AG04450 (cell line): ENCODE data around the gene LRRC30. TPM values are rescaled to one million over a fixed set of nuclear protein-coding genes. Genes with fewer than 3 reads are reported as not detected.

Experiments used
- CTCF ChIA-PET: fragments of 300-600, 350-600 bp; formaldehyde crosslinking; extraction: SDS; loops from one replicate; lab custom pipeline; 2022; ENCODE audit warnings: antibody characterized with exemption, inconsistent platforms; lab: Charles Lee
- POLR2A ChIA-PET: fragments of 350-600 bp; formaldehyde crosslinking; extraction: SDS; loops from one replicate; lab custom pipeline; 2021; ENCODE audit warnings: antibody characterized with exemption, inconsistent platforms; lab: Yijun Ruan, JAX
- DNase-seq: peaks from one replicate; pipeline ENCODE4 v3.0.0-alpha.2; 2011; ENCODE audit warnings: low read depth, low spot score
- H3K27ac ChIP-seq: one replicate; pipeline ENCODE4 v1.5.1; 2012; ENCODE audit warnings: low read depth, low read length, control low read depth
- H3K27me3 ChIP-seq: one replicate; pipeline ENCODE4 v1.6.0; 2012; ENCODE audit warnings: low read length; ENCODE audit not compliant: control insufficient read depth, insufficient read depth
- H3K4me3 ChIP-seq: 2 replicates; pipeline ENCODE4 v1.5.1; 2011; ENCODE audit warnings: mild to moderate bottlenecking, low read depth, low read length, control low read depth
- H3K9me3 ChIP-seq: 2 replicates; pipeline ENCODE4 v1.5.1; 2012; ENCODE audit warnings: low read length; ENCODE audit not compliant: control insufficient read depth, insufficient read depth
- CTCF ChIP-seq: IDR thresholded peaks from 2 replicates; pipeline ENCODE4 v1.5.1; 2011; ENCODE audit warnings: low read depth, low read length, control low read depth, inconsistent platforms
- polyA plus RNA-seq: library from polyadenylated mRNA; depleted of rRNA; stranded (reverse); fragments of >200 nt; gene quantifications from 2 replicates; pipeline ENCODE4 v1.2.3, GENCODE V29; 2011

LRRC30 gene
- polyA plus RNA-seq, 1 experiment = not detected

GRCh38 chr18:7205346-7205745 is 25.5 kb upstream of the LRRC30 start:
- Histone ChIP-seq H3K9me3 (no peaks in the 10 kb centered on the region), H3K4me3 (no peak overlapping the region), H3K27ac (no peak overlapping the region), H3K27me3 (no peaks in the 10 kb centered on the region)
- TF ChIP-seq CTCF = no peak
- CTCF ChIA-PET = no interaction called here
- POLR2A ChIA-PET = no interaction called here
- no peak for DNase-seq

- ChIA-PET POLR2A (no interaction called here), CTCF (no interaction called here)
- Histone ChIP-seq H3K9me3 (no peaks in the 10 kb centered on the region), H3K27me3 (no peaks in the 10 kb centered on the region), H3K27ac (no peak overlapping the region), H3K4me3 (no peak overlapping the region)
- TF ChIP-seq CTCF = no peak
- no peak for DNase-seq
Observed at GRCh38 chr18:7206217-7206616, 24.7 kb upstream of the LRRC30 start.

GRCh38 chr18:7207366-7207915 is 23.4 kb upstream of the LRRC30 start:
- TF ChIP-seq CTCF = no peak
- POLR2A ChIA-PET = no interaction called here
- H3K27me3 ChIP-seq = no peaks in the 10 kb centered on the region
- DNase-seq = no peak
- CTCF ChIA-PET = no interaction called here
- no peak overlapping the region for H3K4me3 ChIP-seq
- H3K9me3 ChIP-seq = no peaks in the 10 kb centered on the region
- no peak overlapping the region for H3K27ac ChIP-seq

GRCh38 chr18:7221424-7222155 is 9.3 kb upstream of the LRRC30 start:
- peak; percentile 88 for TF ChIP-seq CTCF
- Histone ChIP-seq H3K27me3 (no peaks in the 10 kb centered on the region), H3K4me3 (no peak overlapping the region), H3K9me3 (no peaks in the 10 kb centered on the region), H3K27ac (no peak overlapping the region)
- DNase-seq = peak; percentile 29
- ChIA-PET CTCF (interaction anchor here (0.9 to 2.0 kb wide), 3 partner anchors 71 to 1259 kb away, joined by 6 to 26 read pairs (median 11); no protein-coding TSS in a partner anchor), POLR2A (no interaction called here)

- no peaks in the 10 kb centered on the region for H3K9me3 ChIP-seq
Observed at GRCh38 chr18:7224198-7224597, 6.7 kb upstream of the LRRC30 start.

More at GRCh38 chr18:7224198-7224597, 6.7 kb upstream of the LRRC30 start:
- Histone ChIP-seq H3K27ac (no peak overlapping the region), H3K4me3 (no peak overlapping the region), H3K27me3 (no peaks in the 10 kb centered on the region)
- no peak for DNase-seq
- ChIA-PET CTCF (no interaction called here), POLR2A (no interaction called here)
- no peak for TF ChIP-seq CTCF
